Lung microvascular endothelial cell (primary cell): ENCODE data around the gene RBMXL2. TPM values are rescaled to one million over a fixed set of nuclear protein-coding genes. Genes with fewer than 3 reads are reported as not detected.

Experiments
- total RNA-seq: library from RNA; depleted of rRNA; stranded (reverse); fragments of >200 nt; gene quantifications from 2 replicates; pipeline ENCODE4 v1.2.1, GENCODE V29; 2014

The RBMXL2 gene
- total RNA-seq, 1 donor from 2014 or later: not detected

Other genes with a start within 250 kb of the RBMXL2 start
- not detected in 2 replicates for gene OR10A5, start 243.3 kb upstream of the RBMXL2 start, total RNA-seq
- gene OR10A2, start 225.9 kb upstream of the RBMXL2 start, total RNA-seq: not detected in 2 replicates
- gene OR10A4, start 212.4 kb upstream of the RBMXL2 start, total RNA-seq: not detected in 2 replicates
- gene OR2D2, start 196.5 kb upstream of the RBMXL2 start, total RNA-seq: under 0.01 TPM in 1 of 2 replicates, not detected in the other
- not detected in 2 replicates for gene OR2D3, start 168.0 kb upstream of the RBMXL2 start, total RNA-seq
- gene ZNF215, start 162.6 kb upstream of the RBMXL2 start, total RNA-seq: 0.79 and 2.0 TPM in 2 replicates
- 0.20 and 0.65 TPM in 2 replicates for gene ZNF214, start 68.7 kb upstream of the RBMXL2 start, total RNA-seq
- under 0.01 TPM in 1 of 2 replicates, not detected in the other for gene NLRP14, start 68.5 kb upstream of the RBMXL2 start, total RNA-seq
- 0.20 and 1.1 TPM in 2 replicates for gene SYT9, start 162.9 kb downstream of the RBMXL2 start, total RNA-seq